GM20431 (cell line): ENCODE data around the gene CDC73.
"Not testable (repeated sequence)": the region's sequence is repeated elsewhere in the genome, so short reads cannot be mapped to it uniquely, and the experiment has no call there.

Experiments used
- in situ Hi-C: fragments of 300-500 bp; cut with MseI, MboI; formaldehyde crosslinking; loops from one replicate; pipeline ENCODE4 v1.15.0; 2020; ENCODE audit warnings: low sequenced_read_pairs; ENCODE audit not compliant: unreplicated experiment

CDC73 gene

GRCh38 chr1:193113258-193113991, 8.4 kb upstream of the CDC73 start:
- in situ Hi-C loops = no loop called here

GRCh38 chr1:193113992-193114332, 7.9 kb upstream of the CDC73 start:
- in situ Hi-C loops = no loop called here

- in situ Hi-C loops = no loop called here
These were observed 7.2 kb upstream of the CDC73 start for GRCh38 chr1:193114485-193115095.

GRCh38 chr1:193115629-193116227, 6.1 kb upstream of the CDC73 start:
- in situ Hi-C loops = no loop called here

GRCh38 chr1:193117167-193117566, 4.7 kb upstream of the CDC73 start:
- in situ Hi-C loops = not testable (repeated sequence)

- in situ Hi-C loops = no loop called here
These were observed 3.6 kb upstream of the CDC73 start for GRCh38 chr1:193118194-193118593.

- in situ Hi-C loops = no loop called here
These were observed 2.8 kb upstream of the CDC73 start for GRCh38 chr1:193118803-193119730.

GRCh38 chr1:193120604-193121166, 1.1 kb upstream of the CDC73 start:
- in situ Hi-C loops = no loop called here

- in situ Hi-C loops = no loop called here
These were observed 1.9 kb downstream of the CDC73 start for GRCh38 chr1:193123751-193124150.

GRCh38 chr1:193125369-193125768, 3.5 kb downstream of the CDC73 start:
- in situ Hi-C loops = no loop called here

GRCh38 chr1:193131266-193131860, 9.5 kb downstream of the CDC73 start:
- in situ Hi-C loops = no loop called here

- in situ Hi-C loops = no loop called here
These were observed 18.4 kb downstream of the CDC73 start for GRCh38 chr1:193140254-193140653.

GRCh38 chr1:193141804-193142203, 20.0 kb downstream of the CDC73 start:
- in situ Hi-C loops = no loop called here

- in situ Hi-C loops = no loop called here
These were observed 20.6 kb downstream of the CDC73 start for GRCh38 chr1:193142409-193142808.

GRCh38 chr1:193143285-193143684, 21.5 kb downstream of the CDC73 start:
- in situ Hi-C loops = no loop called here

GRCh38 chr1:193144361-193144938, 22.6 kb downstream of the CDC73 start:
- in situ Hi-C loops = no loop called here

- in situ Hi-C loops = no loop called here
These were observed 23.2 kb downstream of the CDC73 start for GRCh38 chr1:193144999-193145398.

GRCh38 chr1:193156117-193156821, 34.4 kb downstream of the CDC73 start:
- in situ Hi-C loops = no loop called here

- in situ Hi-C loops = no loop called here
These were observed 35.0 kb downstream of the CDC73 start for GRCh38 chr1:193156822-193157142.
